HCT116 (cell line): ENCODE measurements around the gene DAZAP1. TPM values are rescaled to one million over a fixed set of nuclear protein-coding genes. Genes with fewer than 3 reads are reported as not detected.

Experiments
- ATAC-seq: fragments of 200-7000 bp; cut with Tn5 transposase; 2 replicates; pipeline ENCODE4 v1.9.1; 2020; ENCODE audit warnings: mild to moderate bottlenecking, moderate library complexity
- BruUV-seq: library from RNA; stranded (reverse); fragments of 400-500 nt; replicated peaks from 2 replicates; lab custom pipeline; 2021; lab: Mats Ljungman, UMichigan
- CTCF ChIA-PET: fragments of 300-600 bp; sonication (Branson Sonifier 250); formaldehyde crosslinking; loops from one replicate; lab custom pipeline; 2021; ENCODE audit warnings: antibody characterized with exemption; lab: Charles Lee
- POLR2A ChIA-PET: fragments of 300-600, 350-600 bp; sonication (Branson Sonifier 250); formaldehyde crosslinking; loops from one replicate; lab custom pipeline; 2021; ENCODE audit warnings: antibody characterized with exemption; lab: Charles Lee
- RAD21 ChIA-PET, 2 experiments: fragments of 300-600 bp; sonication (Branson Sonifier 250); formaldehyde crosslinking; loops; one replicate each; lab custom pipeline; 2023; ENCODE audit warnings: low total read pairs in 2 of 2; ENCODE audit not compliant: uncharacterized antibody in 2 of 2, unreplicated experiment in 2 of 2, low non-redundant PET in 1 of 2; lab: Charles Lee
- DNase-seq: peaks from one replicate; pipeline ENCODE4 v3.0.0-alpha.2; 2010; ENCODE audit warnings: low read depth, low spot score
- H2AFZ ChIP-seq: fragments of 200-600 bp; shearing (Covaris generic), sonication (generic); 2 replicates; pipeline ENCODE4 v1.6.1; 2017; ENCODE audit warnings: low read depth, mixed run types, mixed read lengths, antibody characterized with exemption, low read length; ENCODE audit not compliant: poor library complexity, severe bottlenecking
- H3K27ac ChIP-seq: 2 replicates; pipeline ENCODE4 v1.5.1; 2012; ENCODE audit warnings: low read depth, low read length
- H3K27me3 ChIP-seq: fragments of 200-600 bp; sonication (generic); 2 replicates; pipeline ENCODE4 v1.6.1; 2016; ENCODE audit warnings: mixed run types, low read length, mixed read lengths; ENCODE audit not compliant: insufficient read depth
- H3K36me3 ChIP-seq, 2 experiments: fragments of 200-500 bp in 1 of 2; fragments of 200-600 bp in 1 of 2; sonication (Bioruptor generic) in 1 of 2; sonication (generic) in 1 of 2; 2 replicates each; pipeline versions ENCODE4 v1.5.1 to v1.6.1; 2014 to 2016; ENCODE audit warnings: low read length in 2 of 2, inconsistent platforms in 1 of 2, mixed read lengths in 1 of 2, mixed run types in 1 of 2; ENCODE audit not compliant: insufficient read depth in 2 of 2, control insufficient read depth in 1 of 2
- H3K4me1 ChIP-seq, 2 experiments: fragments of 200-600 bp in 1 of 2; sonication (generic) in 1 of 2; 2 replicates each; pipeline versions ENCODE4 v1.5.1 to v1.6.1; 2012 to 2017; ENCODE audit warnings: low read length in 2 of 2, inconsistent platforms in 1 of 2, mild to moderate bottlenecking in 1 of 2, mixed read lengths in 1 of 2, mixed run types in 1 of 2, moderate library complexity in 1 of 2; ENCODE audit not compliant: insufficient read depth in 2 of 2, control insufficient read depth in 1 of 2
- H3K4me2 ChIP-seq: fragments of 200-600 bp; sonication (generic); 2 replicates; pipeline ENCODE4 v1.6.1; 2017; ENCODE audit warnings: mixed run types, low read length, mixed read lengths
- H3K4me3 ChIP-seq, 2 experiments: fragments of 200-600 bp in 1 of 2; sonication (generic) in 1 of 2; replicated peaks in 1 of 2; 2 replicates each; pipeline ENCODE4 v1.5.1; 2011 to 2016; ENCODE audit warnings: low read length in 2 of 2, control low read depth in 1 of 2, low read depth in 1 of 2, mild to moderate bottlenecking in 1 of 2, mixed read lengths in 1 of 2, mixed run types in 1 of 2
- H3K79me2 ChIP-seq: fragments of 200-600 bp; sonication (generic); 2 replicates; pipeline ENCODE4 v1.6.1; 2017; ENCODE audit warnings: mild to moderate bottlenecking, mixed run types, low read length, moderate library complexity, mixed read lengths; ENCODE audit not compliant: insufficient read depth
- H3K9ac ChIP-seq: fragments of 200-600 bp; sonication (generic); 2 replicates; pipeline ENCODE4 v1.6.1; 2016; ENCODE audit warnings: low read length, mixed read lengths
- H3K9me2 ChIP-seq: fragments of 200-600 bp; sonication (generic), shearing (Covaris generic); 2 replicates; pipeline ENCODE4 v1.6.1; 2017; ENCODE audit warnings: mixed run types, mild to moderate bottlenecking, moderate library complexity; ENCODE audit not compliant: insufficient read depth
- H3K9me3 ChIP-seq, 2 experiments: fragments of 200-500 bp in 1 of 2; fragments of 200-600 bp in 1 of 2; sonication (Bioruptor generic) in 1 of 2; sonication (generic) in 1 of 2; 2 replicates each; pipeline ENCODE4 v1.6.1; 2014 to 2017; ENCODE audit warnings: low read length in 2 of 2, mixed read lengths in 2 of 2, inconsistent platforms in 1 of 2, low read depth in 1 of 2, mild to moderate bottlenecking in 1 of 2, mixed run types in 1 of 2, moderate library complexity in 1 of 2; ENCODE audit not compliant: control insufficient read depth in 1 of 2, insufficient read depth in 1 of 2
- H4K20me1 ChIP-seq: fragments of 200-600 bp; sonication (generic), shearing (Covaris generic); 2 replicates; pipeline ENCODE4 v1.6.1; 2017; ENCODE audit warnings: mixed run types, mild to moderate bottlenecking, moderate library complexity; ENCODE audit not compliant: insufficient read depth
- CBX3 ChIP-seq: IDR thresholded peaks from 2 replicates; pipeline ENCODE4 v1.6.1; 2012; ENCODE audit warnings: low read depth
- CTCF ChIP-seq, 3 experiments: fragments of 200-600 bp in 1 of 3; sonication (generic) in 1 of 3; IDR thresholded peaks in 2 of 3; conservative IDR thresholded peaks in 1 of 3; 2 replicates each; pipeline ENCODE4 v1.5.1; 2012 to 2017; ENCODE audit warnings: low read depth in 2 of 3, low read length in 2 of 3, antibody characterized with exemption in 1 of 3, borderline replicate concordance in 1 of 3, control low read depth in 1 of 3, mild to moderate bottlenecking in 1 of 3, mixed read lengths in 1 of 3, mixed run types in 1 of 3, moderate library complexity in 1 of 3; ENCODE audit not compliant: insufficient read depth in 1 of 3
- EGR1 ChIP-seq: IDR thresholded peaks from 2 replicates; pipeline ENCODE4 v1.6.1; 2012; ENCODE audit warnings: low read depth
- ELF1 ChIP-seq: IDR thresholded peaks from 2 replicates; pipeline ENCODE4 v1.6.1; 2012; ENCODE audit warnings: low read depth, borderline replicate concordance
- EZH2 ChIP-seq: fragments of 200-600 bp; sonication (generic); IDR thresholded peaks from 2 replicates; pipeline ENCODE4 v1.6.1; 2017; ENCODE audit warnings: antibody characterized with exemption, mixed run types
- EZH2phosphoT487 ChIP-seq: fragments of 200-600 bp; IDR thresholded peaks from 2 replicates; pipeline ENCODE4 v1.6.1; 2018; ENCODE audit warnings: antibody characterized with exemption, borderline replicate concordance
- FOSL1 ChIP-seq: IDR thresholded peaks from 2 replicates; pipeline ENCODE4 v1.6.1; 2012; ENCODE audit warnings: low read depth
- JUND ChIP-seq: IDR thresholded peaks from 2 replicates; pipeline ENCODE4 v1.6.1; 2012
- POLR2A ChIP-seq: IDR thresholded peaks from 2 replicates; pipeline ENCODE4 v1.7.0; 2011; ENCODE audit warnings: borderline replicate concordance; ENCODE audit not compliant: insufficient read depth, insufficient read length; ENCODE audit errors: extremely low read depth
- POLR2AphosphoS5 ChIP-seq: IDR thresholded peaks from 2 replicates; pipeline ENCODE4 v1.6.1; 2011; ENCODE audit warnings: mild to moderate bottlenecking, low read depth, low read length, moderate library complexity
- RAD21 ChIP-seq: IDR thresholded peaks from 2 replicates; pipeline ENCODE4 v1.6.1; 2012; ENCODE audit warnings: low read depth, mild to moderate bottlenecking
- REST ChIP-seq: IDR thresholded peaks from 2 replicates; pipeline ENCODE4 v1.6.1; 2012; ENCODE audit warnings: low read depth
- SIN3A ChIP-seq: IDR thresholded peaks from 2 replicates; pipeline ENCODE4 v1.6.1; 2012; ENCODE audit warnings: low read depth
- SP1 ChIP-seq: IDR thresholded peaks from 2 replicates; pipeline ENCODE4 v1.6.1; 2012; ENCODE audit warnings: low read depth
- SRF ChIP-seq: IDR thresholded peaks from 2 replicates; pipeline ENCODE4 v1.6.1; 2012; ENCODE audit warnings: low read depth
- TCF7L2 ChIP-seq: IDR thresholded peaks from 2 replicates; pipeline ENCODE4 v1.7.0; 2011; ENCODE audit warnings: borderline replicate concordance, inconsistent platforms; ENCODE audit not compliant: insufficient read depth, insufficient read length; ENCODE audit errors: extremely low read depth
- ZFX ChIP-seq: fragments of 450-650 bp; IDR thresholded peaks from 2 replicates; pipeline ENCODE4 v1.6.1; 2017
- ZNF274 ChIP-seq: fragments of 200-500 bp; sonication (Bioruptor generic); IDR thresholded peaks from 2 replicates; pipeline ENCODE4 v1.6.1; 2014; ENCODE audit warnings: mild to moderate bottlenecking, low read depth, low read length, inconsistent platforms
- intact Hi-C: fragments of 100-400 bp; cut with micrococcal nuclease; formaldehyde crosslinking; loops from 2 replicates; pipeline ENCODE4 v1.10.0; 2022
- total RNA-seq: library from RNA; stranded (reverse); gene quantifications from one replicate; pipeline ENCODE4 v1.2.1, GENCODE V29; 2021; ENCODE audit not compliant: unreplicated experiment
- TF ChIP-seq, protein P1 (sequence below): IDR thresholded peaks from 2 replicates; pipeline ENCODE4 v1.6.1; 2011; ENCODE audit warnings: mild to moderate bottlenecking, low read length, moderate library complexity; ENCODE audit not compliant: insufficient replicate concordance; ENCODE audit errors: extremely low read depth
- TF ChIP-seq, protein P2 (sequence below): IDR thresholded peaks from 2 replicates; pipeline ENCODE4 v1.6.1; 2012
- TF ChIP-seq, protein P3 (sequence below): IDR thresholded peaks from 2 replicates; pipeline ENCODE4 v1.6.1; 2012

DAZAP1 gene
- total RNA-seq, 1 experiment from 2014 or later: 191 TPM

DNA sequence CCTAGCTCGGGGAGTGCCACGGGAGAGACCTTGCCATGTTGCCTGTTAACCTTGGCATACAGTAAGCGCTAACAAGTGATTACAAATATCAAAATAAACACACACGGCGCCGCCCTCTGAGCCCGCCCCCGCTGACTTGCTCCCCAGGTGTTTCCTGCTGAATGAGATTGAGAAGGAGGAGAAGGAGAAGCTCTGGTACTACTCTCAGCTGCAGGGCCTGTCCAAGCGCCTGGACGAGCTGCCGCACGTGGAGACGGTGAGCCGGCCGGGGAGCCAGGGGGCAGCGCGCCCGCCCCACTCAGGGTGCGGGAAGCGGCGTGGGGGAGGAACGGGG is 47.6 kb downstream of the DAZAP1 start:
- Histone ChIP-seq H3K9me3 (no peaks in the 10 kb centered on the region), H3K4me3 (peak overlapping the region; percentile 40 to 62), H3K4me1 (peaks cover 23 to 47% of the 10 kb centered on the region in 2 experiments), H3K27ac (peak overlapping the region; percentile 65), H3K36me3 (no peaks in the 10 kb centered on the region), H2AFZ (no peak overlapping the region), H3K9me2 (no peaks in the 10 kb centered on the region), H4K20me1 (no peaks in the 10 kb centered on the region), H3K4me2 (peak overlapping the region; percentile 93), H3K27me3 (no peaks in the 10 kb centered on the region; the same call in 1 of the 2 replicates), H3K9ac (peak overlapping the region; percentile 50), H3K79me2 (no peaks in the 10 kb centered on the region)
- intact Hi-C loops: loop anchor here (1.0 kb wide), 1 partner anchor 36 kb away; the partner anchor contains the start of gene REEP6
- CTCF ChIA-PET: interaction anchor here (0.9 to 4.0 kb wide), 8 partner anchors 10 to 371 kb away, joined by 3 to 49 read pairs (median 4); partner anchors contain the start of gene CIRBP
- ATAC-seq: peak; percentile 6
- RAD21 ChIA-PET: no interaction called here
- BruUV-seq: no TSS peak
- POLR2A ChIA-PET: interaction anchor here (1.0 to 3.3 kb wide), 9 partner anchors 10 to 211 kb away, joined by 3 to 28 read pairs (median 6); partner anchors contain the start of genes CIRBP and REEP6
- no peak for DNase-seq
- TF ChIP-seq ELF1: no peak
- TF ChIP-seq, protein P1, sequence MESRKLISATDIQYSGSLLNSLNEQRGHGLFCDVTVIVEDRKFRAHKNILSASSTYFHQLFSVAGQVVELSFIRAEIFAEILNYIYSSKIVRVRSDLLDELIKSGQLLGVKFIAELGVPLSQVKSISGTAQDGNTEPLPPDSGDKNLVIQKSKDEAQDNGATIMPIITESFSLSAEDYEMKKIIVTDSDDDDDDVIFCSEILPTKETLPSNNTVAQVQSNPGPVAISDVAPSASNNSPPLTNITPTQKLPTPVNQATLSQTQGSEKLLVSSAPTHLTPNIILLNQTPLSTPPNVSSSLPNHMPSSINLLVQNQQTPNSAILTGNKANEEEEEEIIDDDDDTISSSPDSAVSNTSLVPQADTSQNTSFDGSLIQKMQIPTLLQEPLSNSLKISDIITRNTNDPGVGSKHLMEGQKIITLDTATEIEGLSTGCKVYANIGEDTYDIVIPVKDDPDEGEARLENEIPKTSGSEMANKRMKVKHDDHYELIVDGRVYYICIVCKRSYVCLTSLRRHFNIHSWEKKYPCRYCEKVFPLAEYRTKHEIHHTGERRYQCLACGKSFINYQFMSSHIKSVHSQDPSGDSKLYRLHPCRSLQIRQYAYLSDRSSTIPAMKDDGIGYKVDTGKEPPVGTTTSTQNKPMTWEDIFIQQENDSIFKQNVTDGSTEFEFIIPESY: no peak
- TF ChIP-seq CTCF (IDR thresholded peaks at IDR 0.05 in 2 of 3, conservative IDR thresholded peaks at IDR 0.05 in 1 of 3; ENCODE audit: borderline replicate concordance in 1 of 3, insufficient read depth in 1 of 3, low read depth in 2 of 3, low read length in 2 of 3): no peak
- TF ChIP-seq SRF: no peak
- TF ChIP-seq, protein P2, sequence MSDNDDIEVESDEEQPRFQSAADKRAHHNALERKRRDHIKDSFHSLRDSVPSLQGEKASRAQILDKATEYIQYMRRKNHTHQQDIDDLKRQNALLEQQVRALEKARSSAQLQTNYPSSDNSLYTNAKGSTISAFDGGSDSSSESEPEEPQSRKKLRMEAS: peak; percentile 77; the same call in 1 of the 2 replicates
- TF ChIP-seq CBX3: no peak
- TF ChIP-seq SIN3A: no peak
- no peak for TF ChIP-seq EZH2phosphoT487
- TF ChIP-seq POLR2AphosphoS5: no peak
- TF ChIP-seq TCF7L2: no peak
- TF ChIP-seq RAD21: no peak
- no peak for TF ChIP-seq JUND
- no peak for TF ChIP-seq POLR2A
- no peak for TF ChIP-seq SP1
- TF ChIP-seq ZFX: peak; percentile 53; the same call in 1 of the 2 replicates
- TF ChIP-seq ZNF274: no peak
- no peak for TF ChIP-seq REST
- peak; percentile 58; the same call in 1 of the 2 replicates for TF ChIP-seq EGR1
- TF ChIP-seq, protein P3, sequence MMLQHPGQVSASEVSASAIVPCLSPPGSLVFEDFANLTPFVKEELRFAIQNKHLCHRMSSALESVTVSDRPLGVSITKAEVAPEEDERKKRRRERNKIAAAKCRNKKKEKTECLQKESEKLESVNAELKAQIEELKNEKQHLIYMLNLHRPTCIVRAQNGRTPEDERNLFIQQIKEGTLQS: no peak
- no peak for TF ChIP-seq EZH2
- TF ChIP-seq FOSL1: no peak
